GM18511 (cell line): ENCODE data around the gene ARMC2.
A peak's percentile ranks its signal among the peaks of the same experiment; 100 is the strongest.
"Not testable (repeated sequence)": the region's sequence is repeated elsewhere in the genome, so short reads cannot be mapped to it uniquely, and the experiment has no call there.

Experiments
- ATAC-seq: cut with Tn5 transposase; IDR thresholded peaks from one replicate; pipeline ENCODE4 v1.9.1; 2021; ENCODE audit warnings: mild to moderate bottlenecking, moderate library complexity; ENCODE audit not compliant: unreplicated experiment

Gene ARMC2

DNA sequence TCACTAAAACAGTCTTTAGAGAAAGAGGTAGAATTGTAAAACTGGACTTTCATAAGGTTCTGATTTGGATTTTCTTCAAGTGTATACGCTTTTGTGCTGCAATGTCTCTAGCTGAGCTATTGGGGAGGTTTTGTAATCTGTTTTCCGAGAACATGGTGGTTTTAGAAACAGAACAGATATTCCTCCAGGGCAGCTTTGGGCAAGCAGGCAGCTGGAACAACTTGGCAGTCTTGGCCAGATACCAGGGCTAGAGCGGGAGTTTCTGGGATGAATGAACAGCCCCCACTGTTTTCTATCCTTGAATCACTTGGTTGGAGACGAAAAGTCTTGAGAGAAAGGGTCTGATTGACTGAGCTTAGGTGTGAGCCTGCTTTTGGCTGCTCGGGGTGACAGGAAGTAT, 17.1 kb upstream of the ARMC2 start:
- ATAC-seq, result no peak

DNA sequence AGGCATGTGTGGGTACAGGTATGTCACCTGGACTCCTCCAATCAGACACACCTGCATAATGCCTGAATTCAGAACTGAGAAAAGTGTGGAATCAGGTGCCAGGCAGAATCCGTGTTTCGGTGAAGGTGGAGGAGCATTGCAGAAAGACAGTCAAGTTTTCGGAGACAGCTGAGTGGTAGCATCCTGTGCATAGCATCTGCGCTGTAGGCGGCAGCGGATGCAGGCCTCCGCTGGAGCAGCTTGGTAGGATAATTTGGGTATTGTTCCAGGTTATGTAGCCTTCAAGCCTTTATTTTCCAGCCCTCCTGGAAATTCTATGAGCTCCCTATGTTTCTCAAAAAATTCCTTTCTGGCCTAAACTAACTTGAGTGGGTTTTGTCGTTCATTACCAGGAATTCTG, 15.5 kb upstream of the ARMC2 start:
- no peak for ATAC-seq

DNA sequence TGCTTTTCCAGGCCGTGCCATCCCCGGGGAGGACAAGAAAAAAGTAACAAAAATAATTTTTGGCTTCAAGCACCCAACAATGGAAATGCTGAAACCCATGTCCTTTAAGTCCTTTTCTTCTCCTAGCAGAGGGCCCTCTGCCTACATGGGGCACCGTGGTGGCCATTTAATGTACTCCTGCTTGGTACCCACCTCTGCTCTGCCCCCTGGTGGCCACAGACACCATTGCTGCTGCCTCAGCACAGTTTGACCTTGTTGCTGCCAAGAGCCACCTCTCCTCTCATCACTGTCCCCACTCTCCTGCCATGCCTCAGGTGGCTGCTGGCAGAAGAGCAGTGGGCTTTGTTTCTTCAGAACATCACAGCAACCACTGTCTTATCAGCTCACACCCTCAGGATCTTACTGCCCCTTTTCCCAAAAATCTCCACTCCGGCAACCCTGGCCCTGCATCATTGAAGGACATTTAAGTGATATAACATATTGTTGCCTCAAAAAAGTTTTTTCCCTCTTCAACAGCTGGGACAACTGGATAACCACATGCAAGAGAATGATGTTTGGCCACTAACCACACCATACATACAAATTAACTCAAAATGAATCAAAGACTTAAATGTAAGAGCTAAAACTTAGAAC, 12.9 kb upstream of the ARMC2 start:
- ATAC-seq, result peak; percentile 82

DNA sequence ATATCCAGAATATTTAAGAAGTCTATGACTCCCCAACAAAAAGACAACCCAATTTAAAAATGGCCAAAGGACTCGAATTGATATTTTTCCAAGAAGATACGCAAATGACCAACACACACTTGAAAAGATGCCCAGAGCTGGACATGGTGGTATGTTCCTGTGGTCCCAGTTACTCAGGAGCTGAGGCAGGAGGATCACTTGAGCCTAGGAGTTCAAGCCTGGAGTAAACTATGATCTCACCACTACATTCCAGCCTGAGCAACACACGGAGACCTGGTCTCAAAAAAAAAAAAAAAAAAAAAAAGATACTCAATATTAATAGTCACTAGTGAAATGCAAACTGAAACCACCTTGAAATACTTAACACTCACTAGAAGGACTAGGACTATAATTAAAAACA, 12.2 kb upstream of the ARMC2 start:
- ATAC-seq, result no peak

DNA sequence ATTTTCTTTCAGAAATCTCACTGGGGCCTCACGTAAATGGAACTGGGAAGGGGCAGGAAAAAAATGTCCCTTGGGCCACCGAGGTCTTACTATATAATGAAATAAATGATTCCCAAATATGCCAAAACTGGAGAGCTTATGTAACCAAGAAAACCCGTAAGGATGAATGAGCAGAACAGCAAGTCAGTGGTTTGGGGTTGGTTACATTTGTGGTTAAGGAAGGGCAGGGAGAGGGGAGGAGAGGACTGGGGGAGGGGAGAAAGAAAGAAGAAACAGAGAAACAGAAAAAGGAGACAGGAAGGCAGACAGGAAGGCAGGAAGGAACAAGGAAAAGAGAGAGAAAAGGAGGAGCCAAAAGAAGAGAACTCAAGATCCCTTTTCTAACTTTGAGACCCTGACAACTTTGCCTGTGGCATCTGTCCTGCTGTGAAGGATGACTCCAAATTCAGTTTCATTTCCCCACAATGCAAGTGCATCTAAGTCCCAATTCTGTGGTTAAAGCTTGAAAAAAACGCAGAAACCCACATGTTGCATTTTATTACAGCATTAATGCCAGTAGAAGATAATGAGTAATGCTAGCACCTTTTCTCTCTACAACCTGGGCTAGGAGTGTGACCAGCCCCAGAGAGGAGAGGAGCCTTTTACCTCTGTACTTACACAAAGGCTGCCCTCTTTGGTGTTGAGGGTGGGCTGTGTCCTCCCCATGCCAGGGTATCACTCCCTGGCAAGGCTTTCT, 10.8 kb upstream of the ARMC2 start:
- ATAC-seq, result no peak

DNA sequence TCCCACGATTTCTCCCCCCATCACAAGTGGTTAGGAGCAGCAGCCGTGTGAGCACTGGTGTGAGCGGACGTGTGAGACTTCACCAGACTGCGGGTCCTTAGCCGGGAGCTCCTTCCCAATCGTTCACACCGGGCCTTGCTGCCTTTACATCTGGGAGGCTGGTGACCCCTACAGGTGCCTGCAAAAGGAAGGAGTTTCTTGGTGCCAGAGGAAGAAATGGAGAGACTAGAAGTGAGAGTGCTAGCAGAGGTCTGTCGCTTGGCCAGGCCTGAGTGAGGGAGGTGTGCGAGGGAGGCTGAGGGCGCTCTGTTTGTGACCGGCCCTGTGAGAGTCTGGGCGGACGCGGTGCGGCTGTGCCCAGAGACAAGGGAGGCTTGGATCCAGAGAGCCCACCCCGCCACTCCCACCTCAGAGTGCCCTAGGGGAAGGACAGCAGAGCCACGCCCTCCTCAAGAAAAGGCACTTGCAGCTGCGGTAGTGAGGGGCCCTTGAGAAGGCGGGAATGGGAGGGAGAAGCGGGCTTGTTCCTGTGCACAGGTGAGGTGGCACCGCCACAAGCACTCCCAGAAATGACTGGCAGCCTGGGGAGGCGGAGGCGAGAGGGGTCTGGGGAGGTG, 10.0 kb upstream of the ARMC2 start:
- no peak for ATAC-seq

DNA sequence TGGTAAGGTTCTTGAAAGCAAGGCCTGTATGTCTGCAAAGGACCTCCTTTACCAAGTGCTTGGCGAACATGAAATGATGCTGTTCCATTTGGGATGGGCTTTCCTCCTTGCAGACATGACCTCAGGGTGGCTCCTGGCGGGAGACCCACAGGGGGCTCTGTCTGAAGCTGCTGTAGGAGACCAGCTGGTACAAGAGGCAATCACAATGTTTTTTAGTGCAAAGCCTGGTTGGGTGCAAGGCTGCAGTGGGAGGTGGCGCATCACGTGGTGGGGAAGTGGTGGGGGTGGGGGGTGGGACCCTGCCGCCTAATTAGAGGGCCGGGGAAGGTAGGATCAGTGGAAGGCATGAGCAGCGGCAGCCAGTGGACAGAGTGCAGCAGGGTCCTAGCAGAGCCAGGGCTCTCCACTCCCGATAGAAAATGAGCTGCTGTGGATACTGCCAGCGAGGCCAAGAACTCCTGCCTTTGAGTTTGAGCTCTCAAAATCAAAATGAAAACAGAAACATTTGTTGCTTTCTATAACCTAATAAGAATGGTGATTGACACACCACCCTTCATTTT, 9.1 kb upstream of the ARMC2 start:
- ATAC-seq, result no peak

DNA sequence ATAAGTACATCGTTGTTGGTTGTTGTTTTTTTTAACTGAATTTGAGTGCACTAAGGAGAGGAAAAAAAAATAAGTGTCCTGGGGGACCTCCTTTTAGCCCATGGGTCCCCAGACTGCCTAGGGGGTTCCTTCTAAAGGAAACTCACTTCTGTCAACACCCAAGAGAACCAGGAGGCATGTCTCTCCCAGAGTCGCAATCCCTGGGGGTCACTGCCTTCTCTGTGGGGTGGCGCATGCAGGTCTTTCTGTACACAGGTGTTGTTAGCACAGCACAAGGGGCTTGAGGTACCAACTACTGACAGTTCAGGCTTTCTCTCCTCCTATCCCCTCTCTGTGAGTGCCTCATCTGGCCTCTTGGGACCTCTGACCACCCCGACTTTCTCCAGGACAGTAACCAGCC, 7.3 kb upstream of the ARMC2 start:
- ATAC-seq, result no peak

DNA sequence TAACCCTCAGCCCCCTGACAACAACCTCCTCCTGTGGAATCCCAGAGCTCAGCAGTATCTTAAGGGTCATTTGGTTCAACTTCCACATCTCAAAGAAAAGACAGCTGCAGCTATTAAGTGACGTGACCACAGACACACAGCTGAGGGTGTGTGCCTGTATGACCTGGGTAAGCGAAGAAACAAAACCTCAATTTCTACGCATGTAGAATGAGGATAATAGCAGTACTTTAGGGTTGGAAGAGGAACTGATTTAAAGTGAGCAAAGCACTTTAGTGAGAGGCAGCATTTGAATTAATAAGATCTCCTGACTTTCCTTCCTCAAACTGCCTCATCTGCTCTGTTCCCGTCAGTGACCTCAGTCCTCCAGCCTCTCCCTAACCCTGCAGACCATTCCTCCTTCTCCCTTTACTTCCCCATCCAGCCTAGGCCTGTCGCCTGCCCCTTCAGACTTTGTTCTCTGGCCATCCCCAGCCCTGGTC, 6.8 kb upstream of the ARMC2 start:
- no peak for ATAC-seq

DNA sequence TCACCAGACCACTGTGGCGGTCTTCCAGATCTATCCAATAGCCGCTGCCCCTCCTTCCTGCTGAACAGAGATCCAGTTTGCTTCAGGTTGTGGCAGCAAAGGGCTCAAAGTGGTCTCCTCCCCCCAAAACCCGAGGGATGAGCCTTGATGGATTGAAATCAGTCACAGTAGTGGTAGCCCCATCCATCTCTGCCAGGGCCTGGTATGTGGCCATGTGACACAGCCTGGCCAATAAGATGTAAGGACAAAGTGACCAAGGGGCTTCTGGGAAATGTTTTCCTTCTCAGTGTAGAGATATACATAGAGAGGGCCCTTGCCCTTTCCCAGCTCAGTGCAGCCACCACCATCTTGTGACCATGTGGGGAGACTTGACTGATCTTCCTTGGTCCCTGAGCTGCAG, 4.1 kb upstream of the ARMC2 start:
- ATAC-seq, result no peak

DNA sequence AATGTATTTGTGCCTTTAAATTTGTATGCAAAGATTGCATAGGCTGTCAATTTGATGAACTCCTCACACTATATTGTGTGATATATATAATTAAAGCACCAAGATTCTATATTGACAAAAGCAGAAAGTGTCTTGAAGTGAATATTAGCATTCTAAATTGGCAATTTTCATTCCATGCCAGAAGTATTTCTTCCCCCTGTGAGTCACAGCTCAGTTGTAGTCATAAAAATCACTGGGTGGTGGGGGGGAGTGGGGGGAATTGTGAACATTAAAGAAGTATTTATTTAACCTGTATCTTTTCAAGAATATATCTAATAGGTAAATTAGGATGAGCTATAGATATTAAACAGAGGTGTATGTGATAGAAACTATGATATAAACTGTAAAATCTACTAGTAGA, 3.1 kb upstream of the ARMC2 start:
- no peak for ATAC-seq

DNA sequence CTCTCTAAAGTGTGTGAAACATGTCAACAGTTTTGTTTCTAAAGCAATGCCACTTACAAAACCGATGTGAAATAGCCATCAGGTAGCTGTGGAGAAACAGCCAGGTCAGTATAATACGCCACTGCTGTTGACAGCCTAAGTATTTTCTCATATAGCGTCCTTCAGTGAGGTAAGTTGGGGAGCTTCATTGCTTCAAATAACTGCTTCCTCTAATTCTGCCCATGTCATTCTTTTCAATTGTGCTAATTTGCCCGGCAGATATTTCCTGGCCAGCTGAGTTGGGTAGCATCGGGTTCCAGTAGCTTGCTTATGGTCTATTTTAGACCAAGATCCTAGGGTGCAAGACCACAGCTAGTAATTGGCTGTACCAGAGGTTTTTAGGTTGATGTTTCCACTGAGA, 2.1 kb upstream of the ARMC2 start:
- no peak for ATAC-seq

DNA sequence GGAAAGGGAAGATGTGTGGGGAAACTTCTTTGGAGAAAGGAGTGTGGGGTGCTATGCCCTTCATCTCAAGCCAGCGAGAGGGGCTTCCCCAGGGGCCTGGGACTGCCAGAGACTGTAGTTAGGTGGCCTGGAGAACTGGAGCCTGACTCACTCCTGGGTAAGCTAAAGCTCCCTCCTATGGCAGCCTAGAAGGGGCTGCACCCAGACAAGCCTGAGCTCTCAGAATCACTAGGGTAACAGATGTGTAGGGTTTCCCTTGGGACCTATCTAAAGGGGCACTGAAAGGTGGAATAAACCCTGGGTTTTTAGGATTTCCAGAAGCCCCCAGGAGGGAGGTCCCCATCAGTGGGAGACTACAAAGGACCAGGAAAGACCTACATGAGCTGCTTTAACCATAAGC, 1.6 kb upstream of the ARMC2 start:
- no peak for ATAC-seq

DNA sequence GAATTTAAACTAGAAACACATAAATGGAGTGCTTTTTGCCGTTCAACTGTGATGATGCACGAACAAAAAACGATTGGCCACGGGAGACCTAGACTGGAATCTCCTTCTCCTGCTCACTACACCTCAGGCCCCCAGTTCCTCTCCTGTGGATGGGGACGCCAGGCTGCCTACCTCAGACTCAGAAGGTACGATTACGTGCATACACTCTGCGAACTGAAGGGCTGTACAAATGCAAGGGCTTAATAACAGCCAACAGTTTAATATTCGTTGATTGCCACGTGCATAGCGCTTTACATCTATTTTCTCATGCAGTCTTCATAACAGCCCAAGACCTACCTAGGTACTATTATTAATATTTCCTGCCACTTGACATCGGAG, 495 bp upstream of the ARMC2 start:
- ATAC-seq, result no peak

DNA sequence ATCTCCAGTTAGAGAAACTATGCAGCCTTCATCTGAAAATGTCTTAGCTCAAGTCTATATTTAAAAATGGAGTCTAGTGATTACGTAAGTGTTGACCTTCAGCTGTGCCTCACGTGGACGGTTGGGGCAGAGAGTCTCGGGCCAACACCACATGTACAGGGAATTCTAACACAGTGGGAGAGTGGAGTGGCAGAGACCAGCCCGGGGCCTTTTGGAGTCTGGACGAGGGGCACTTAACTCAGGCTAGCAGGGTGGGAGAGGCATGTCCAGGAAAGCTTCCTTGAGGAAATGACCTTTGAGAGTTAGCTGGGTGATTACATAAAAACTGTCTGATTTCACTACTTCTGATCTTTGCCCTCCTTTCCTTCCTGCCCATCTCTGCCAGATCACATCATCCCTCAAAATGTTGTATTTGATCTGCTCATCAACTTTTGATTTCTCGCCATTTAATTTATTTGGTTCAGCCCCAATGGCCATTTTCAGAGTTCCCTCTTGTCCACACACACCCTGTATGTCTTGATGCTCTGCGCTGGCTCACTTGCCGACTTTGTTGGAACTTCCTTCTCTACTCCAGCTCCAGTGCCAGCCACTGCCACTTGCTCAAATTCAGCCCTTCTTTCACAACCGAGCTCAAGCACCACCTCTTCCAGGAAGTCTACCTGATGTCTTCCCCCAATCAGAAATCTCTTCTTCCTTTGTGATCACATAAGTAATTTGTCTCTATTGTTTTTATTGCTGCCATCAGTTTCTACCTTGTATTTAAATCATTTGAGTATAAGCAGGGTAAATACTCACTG, 2.6 kb downstream of the ARMC2 start:
- no peak for ATAC-seq

DNA sequence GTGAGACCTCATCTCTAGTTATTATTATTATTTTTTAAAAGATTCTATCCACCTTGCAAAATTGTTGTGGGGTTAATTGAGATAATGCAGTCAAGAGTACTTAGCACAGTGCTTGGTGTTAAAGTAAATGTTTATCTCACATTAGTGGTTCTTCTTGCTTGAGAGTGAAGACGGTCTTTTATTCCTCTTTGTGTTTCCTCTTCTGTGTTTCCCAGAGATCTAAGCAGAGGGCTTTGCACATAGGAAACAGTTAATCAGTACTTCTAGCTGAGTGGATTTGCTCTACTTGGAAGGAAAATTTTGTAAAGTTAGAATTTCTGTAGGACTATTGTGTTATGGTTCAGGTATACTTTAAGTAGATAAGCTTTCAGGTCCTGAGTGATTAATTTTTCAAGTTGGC, 3.5 kb downstream of the ARMC2 start:
- ATAC-seq, result no peak

DNA sequence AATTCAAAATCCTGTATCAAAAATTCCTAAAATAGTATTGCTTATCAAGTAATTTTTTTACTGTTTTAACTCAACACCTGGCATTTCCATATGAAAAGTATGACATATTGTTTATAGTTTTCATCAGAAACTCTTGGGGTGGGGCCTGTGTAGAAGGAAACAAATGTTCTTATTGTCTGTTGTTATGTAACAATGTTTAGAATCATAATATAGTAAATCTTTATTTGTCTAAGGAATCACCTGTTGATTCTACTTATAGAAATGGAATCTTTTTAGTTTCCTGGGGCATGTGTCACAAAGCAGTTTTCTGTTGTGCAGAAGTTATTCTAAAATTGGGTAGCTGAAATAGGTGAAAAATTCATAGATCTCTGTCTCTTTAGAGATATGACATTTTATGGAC, 4.9 kb downstream of the ARMC2 start:
- no peak for ATAC-seq

DNA sequence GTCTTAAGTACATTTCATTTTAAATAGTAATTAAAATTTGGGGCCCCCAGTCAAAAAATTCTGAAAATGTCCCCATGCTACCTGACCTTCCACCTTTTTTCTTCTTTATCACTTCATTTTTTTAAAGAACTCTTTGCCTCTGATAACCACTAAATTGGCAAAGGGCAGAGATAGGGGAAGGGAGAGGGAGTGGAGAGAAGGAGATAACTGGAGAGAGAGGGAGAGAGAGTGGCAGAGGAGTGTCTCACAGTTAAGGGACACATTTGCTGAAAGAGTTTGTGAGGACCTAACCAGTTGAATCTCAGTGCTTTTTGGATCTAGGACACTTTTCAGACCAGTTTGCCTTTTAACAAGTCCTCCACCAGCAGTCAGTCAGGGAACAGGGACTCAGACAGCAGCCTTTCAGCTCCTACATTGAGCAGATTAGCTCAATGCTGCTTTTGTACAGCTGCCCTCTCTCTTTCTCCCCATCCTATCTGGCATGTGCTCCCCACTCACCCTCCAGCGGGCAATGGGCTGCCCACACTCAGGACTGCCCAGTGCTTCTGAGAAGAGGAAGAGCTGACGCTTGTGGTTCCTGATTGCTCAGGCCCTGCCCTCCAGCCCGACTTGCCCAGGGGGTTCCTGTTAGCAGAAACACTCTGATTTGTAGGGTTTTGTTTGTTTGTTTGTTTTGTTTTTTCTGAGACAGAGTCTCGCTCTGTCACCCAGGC, 14.4 kb downstream of the ARMC2 start:
- ATAC-seq, result no peak

DNA sequence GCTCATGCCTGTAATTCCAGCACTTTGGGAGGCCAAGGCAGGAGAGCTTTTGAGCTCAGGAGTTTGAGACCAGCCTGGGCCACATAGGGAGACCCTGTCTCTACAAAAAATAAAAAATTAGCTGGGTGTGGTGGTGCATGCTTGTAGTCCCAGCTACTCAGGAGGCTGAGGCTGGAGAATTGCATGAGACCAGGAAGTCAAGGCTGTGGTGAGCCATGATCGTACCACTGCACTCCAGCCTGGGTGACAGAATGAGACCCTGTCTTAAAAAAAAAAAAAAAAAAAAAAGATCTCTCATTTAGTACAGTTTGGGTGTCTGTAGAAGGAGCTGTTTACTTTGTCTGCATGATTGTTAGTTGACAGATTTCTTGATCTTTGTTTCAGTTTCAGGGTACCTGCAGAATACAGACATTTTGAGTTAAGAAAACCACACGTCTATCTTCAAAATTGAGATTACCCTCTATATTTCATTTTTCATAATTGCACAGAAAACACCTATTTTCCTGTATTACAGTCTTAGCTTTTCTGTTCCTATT, 17.6 kb downstream of the ARMC2 start:
- ATAC-seq, result not testable (repeated sequence)

DNA sequence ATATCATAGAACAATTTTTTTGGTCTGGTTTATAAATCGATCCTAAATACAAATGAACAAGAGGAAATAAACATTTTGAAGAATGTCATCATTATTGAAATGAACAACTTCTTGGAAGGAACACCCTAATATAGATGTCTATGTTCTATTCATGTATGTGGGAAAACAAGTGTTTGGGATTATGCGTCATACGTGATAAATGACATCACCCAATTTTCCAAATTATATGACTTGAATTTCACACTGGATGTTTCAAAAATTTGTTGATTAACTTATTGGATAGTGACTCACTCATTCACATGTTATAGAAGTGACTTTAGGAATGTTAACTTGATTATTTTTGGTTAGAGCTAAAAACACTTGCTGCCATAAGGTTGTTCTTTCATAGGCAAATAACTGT, 18.6 kb downstream of the ARMC2 start:
- ATAC-seq, result no peak
